H9 (cell line): ENCODE measurements around the gene NKX2-2. TPM values are rescaled to one million over a fixed set of nuclear protein-coding genes. Genes with fewer than 3 reads are reported as not detected.

ENCODE experiments used
- DNase-seq: peaks from one replicate; pipeline ENCODE4 v3.0.0-alpha.2; 2017
- H2AFZ ChIP-seq: one replicate; pipeline ENCODE4 v1.6.1; 2013; ENCODE audit warnings: mild to moderate bottlenecking, low read length, control low read depth, moderate library complexity
- H2AK5ac ChIP-seq: 2 replicates; pipeline ENCODE4 v1.6.1; 2013; ENCODE audit warnings: low read length, control low read depth, mixed read lengths; ENCODE audit not compliant: insufficient read length
- H2BK120ac ChIP-seq: one replicate; pipeline ENCODE4 v1.6.1; 2013; ENCODE audit warnings: low read depth, mild to moderate bottlenecking, low read length, control low read depth, inconsistent platforms; ENCODE audit not compliant: poor library complexity, severe bottlenecking
- H2BK12ac ChIP-seq: 2 replicates; pipeline ENCODE4 v1.6.1; 2013; ENCODE audit warnings: low read length, control low read depth, mixed read lengths, low read depth; ENCODE audit not compliant: insufficient read length
- H2BK15ac ChIP-seq: 2 replicates; pipeline ENCODE4 v1.6.1; 2013; ENCODE audit warnings: low read depth, low read length, control low read depth
- H2BK20ac ChIP-seq: one replicate; pipeline ENCODE4 v1.6.1; 2013; ENCODE audit warnings: low read depth, mild to moderate bottlenecking, low read length, control low read depth, inconsistent platforms; ENCODE audit not compliant: poor library complexity, severe bottlenecking
- H2BK5ac ChIP-seq: 2 replicates; pipeline ENCODE4 v1.6.1; 2013; ENCODE audit warnings: low read length, control low read depth, mixed read lengths; ENCODE audit not compliant: insufficient read length
- H3K14ac ChIP-seq: 2 replicates; pipeline ENCODE4 v1.6.1; 2013; ENCODE audit warnings: low read length, control low read depth; ENCODE audit not compliant: insufficient read depth
- H3K18ac ChIP-seq: 2 replicates; pipeline ENCODE4 v1.6.1; 2013; ENCODE audit warnings: low read depth, mild to moderate bottlenecking, mixed read lengths, low read length, control low read depth; ENCODE audit not compliant: insufficient read length
- H3K23ac ChIP-seq: 2 replicates; pipeline ENCODE4 v1.6.1; 2013; ENCODE audit warnings: low read length, control low read depth, mixed read lengths, low read depth; ENCODE audit not compliant: insufficient read length
- H3K23me2 ChIP-seq: 2 replicates; pipeline ENCODE4 v1.6.1; 2013; ENCODE audit warnings: low read depth, mild to moderate bottlenecking, mixed read lengths, low read length, control low read depth; ENCODE audit not compliant: insufficient read length, poor library complexity, severe bottlenecking
- H3K27ac ChIP-seq: 2 replicates; pipeline ENCODE4 v1.5.1; 2013; ENCODE audit warnings: low read length, control low read depth, mixed read lengths, low read depth; ENCODE audit not compliant: insufficient read length
- H3K27me3 ChIP-seq: 2 replicates; pipeline ENCODE4 v1.6.1; 2013; ENCODE audit warnings: low read length, control low read depth, inconsistent platforms; ENCODE audit not compliant: insufficient read depth
- H3K4ac ChIP-seq: 2 replicates; pipeline ENCODE4 v1.6.1; 2013; ENCODE audit warnings: low read depth, mild to moderate bottlenecking, control low read depth, inconsistent platforms, low read length, moderate library complexity
- H3K4me1 ChIP-seq: 2 replicates; pipeline ENCODE4 v1.6.1; 2013; ENCODE audit warnings: low read length, control low read depth, inconsistent platforms; ENCODE audit not compliant: insufficient read depth
- H3K4me2 ChIP-seq: 2 replicates; pipeline ENCODE4 v1.6.1; 2013; ENCODE audit warnings: low read length, control low read depth, mixed read lengths; ENCODE audit not compliant: insufficient read length, insufficient read depth
- H3K56ac ChIP-seq: 2 replicates; pipeline ENCODE4 v1.6.1; 2013; ENCODE audit warnings: low read depth, mild to moderate bottlenecking, mixed read lengths, low read length, control low read depth; ENCODE audit not compliant: insufficient read length
- H3K79me1 ChIP-seq: 2 replicates; pipeline ENCODE4 v1.6.1; 2013; ENCODE audit warnings: low read depth, mild to moderate bottlenecking, moderate library complexity, low read length, control low read depth, inconsistent platforms; ENCODE audit not compliant: insufficient read depth, poor library complexity, severe bottlenecking
- H3K79me2 ChIP-seq: 2 replicates; pipeline ENCODE4 v1.6.1; 2013; ENCODE audit warnings: low read length, control low read depth, inconsistent platforms; ENCODE audit not compliant: insufficient read depth
- H3K9ac ChIP-seq: 2 replicates; pipeline ENCODE4 v1.6.1; 2013; ENCODE audit warnings: low read length, control low read depth, mixed read lengths; ENCODE audit not compliant: insufficient read length; ENCODE audit errors: extremely low read depth
- H3K9me3 ChIP-seq: one replicate; pipeline ENCODE4 v1.6.1; 2013; ENCODE audit warnings: low read depth, low read length, inconsistent platforms; ENCODE audit not compliant: control insufficient read depth
- H3T11ph ChIP-seq: one replicate; pipeline ENCODE4 v1.6.1; 2013; ENCODE audit warnings: mild to moderate bottlenecking, low read length, control low read depth, inconsistent platforms
- H4K20me1 ChIP-seq: one replicate; pipeline ENCODE4 v1.6.1; 2013; ENCODE audit not compliant: control insufficient read depth, insufficient read length, insufficient read depth
- H4K5ac ChIP-seq: 2 replicates; pipeline ENCODE4 v1.6.1; 2013; ENCODE audit warnings: low read depth, mild to moderate bottlenecking, mixed read lengths, low read length, control low read depth; ENCODE audit not compliant: insufficient read length
- H4K8ac ChIP-seq: replicated peaks from 2 replicates; pipeline ENCODE4 v1.6.1; 2013; ENCODE audit warnings: low read length, control low read depth, mixed read lengths, low read depth; ENCODE audit not compliant: insufficient read length
- H4K91ac ChIP-seq: 2 replicates; pipeline ENCODE4 v1.6.1; 2013; ENCODE audit warnings: low read depth, mild to moderate bottlenecking, moderate library complexity, mixed read lengths, low read length, control low read depth; ENCODE audit not compliant: insufficient read length
- H3K27ac Mint-ChIP-seq, 3 experiments: 2 replicates in 2 of 3; 3 replicates in 1 of 3; pipeline ENCODE4 v1.8.0; 2020 to 2021; ENCODE audit warnings: mixed read lengths in 3 of 3, mild to moderate bottlenecking in 1 of 3, moderate library complexity in 1 of 3
- H3K27me3 Mint-ChIP-seq: 2 replicates; pipeline ENCODE4 v1.8.0; 2021; ENCODE audit warnings: low read depth, mild to moderate bottlenecking, moderate library complexity, mixed read lengths
- H3K36me3 Mint-ChIP-seq, 3 experiments: 2 replicates in 2 of 3; 3 replicates in 1 of 3; pipeline ENCODE4 v1.8.0; 2020 to 2021; ENCODE audit warnings: low read depth in 3 of 3, mixed read lengths in 3 of 3; ENCODE audit not compliant: insufficient read depth in 1 of 3
- H3K4me1 Mint-ChIP-seq, 2 experiments: 2 replicates each; pipeline ENCODE4 v1.8.0; 2020; ENCODE audit warnings: mixed read lengths in 2 of 2
- H3K4me3 Mint-ChIP-seq, 2 experiments: 2 replicates in 1 of 2; 3 replicates in 1 of 2; pipeline ENCODE4 v1.8.0; 2020 to 2021; ENCODE audit warnings: mild to moderate bottlenecking in 2 of 2, mixed read lengths in 2 of 2, moderate library complexity in 1 of 2
- H3K9me3 Mint-ChIP-seq, 2 experiments: 2 replicates in 1 of 2; 3 replicates in 1 of 2; pipeline ENCODE4 v1.8.0; 2020; ENCODE audit warnings: mild to moderate bottlenecking in 2 of 2, mixed read lengths in 2 of 2, moderate library complexity in 1 of 2
- WGBS: extraction: QIAGEN DNeasy Blood & Tissue Kit; methylation state at CpG from one replicate; pipeline ENCODE4 v1.1.7; 2013; ENCODE audit warnings: missing lambda C conversion rate, low lambda C conversion rate, mixed read lengths; ENCODE audit not compliant: insufficient read length; ENCODE audit errors: extremely low coverage; 5-methylcytosine and 5-hydroxymethylcytosine counted together
- total RNA-seq: library from RNA; stranded (reverse); gene quantifications from 2 replicates; pipeline ENCODE4 v1.2.1, GENCODE V29; 2021
- TF ChIP-seq, protein P1 (sequence below): fragments of 200-600 bp; sonication (generic); conservative IDR thresholded peaks from 3 replicates; pipeline ENCODE4 v1.8.0; 2021; ENCODE audit warnings: antibody characterized with exemption, mild to moderate bottlenecking

Gene NKX2-2
- total RNA-seq, 1 experiment from 2014 or later: not detected

DNA sequence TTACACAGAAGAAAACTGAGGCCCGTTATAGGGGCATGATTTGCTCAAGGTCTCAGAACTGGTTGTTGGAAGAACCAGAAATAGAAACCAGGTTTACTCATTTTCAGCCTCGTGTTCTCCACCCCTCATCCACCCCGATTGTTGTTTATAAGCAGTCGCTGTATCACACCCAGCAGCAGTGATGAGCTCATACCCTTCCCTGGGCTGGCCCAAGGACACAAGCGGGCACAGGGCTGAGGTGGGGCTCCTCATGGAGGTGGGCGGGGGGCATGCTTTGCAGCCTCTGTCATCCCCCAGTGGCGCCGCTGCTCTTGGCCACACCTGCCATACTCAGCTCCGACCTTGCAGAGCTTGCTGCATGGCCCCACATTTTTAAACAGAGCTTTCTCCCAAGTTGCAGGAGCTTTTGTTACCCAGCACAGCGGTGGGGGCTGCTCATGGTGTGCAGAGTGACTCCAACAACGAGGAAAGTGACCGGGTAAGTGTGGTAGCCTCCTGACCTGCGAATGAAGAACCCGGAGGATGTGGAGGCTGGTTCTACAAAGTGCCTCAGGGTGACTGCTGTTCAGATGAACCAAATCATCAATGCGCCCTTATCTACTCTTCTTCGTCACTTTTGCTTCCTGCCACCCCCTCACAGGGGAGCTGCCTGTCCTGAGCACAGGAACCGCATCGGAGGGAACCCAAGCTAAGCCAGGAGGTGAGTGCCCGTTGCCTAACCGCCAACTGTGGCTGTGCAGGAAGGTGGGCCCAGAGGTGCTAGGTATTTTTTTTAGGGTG lies 43.6 kb upstream of the NKX2-2 start:
- no peak overlapping the region for H4K5ac ChIP-seq
- peaks cover 7% of the 10 kb centered on the region; the same call in 1 of the 2 replicates for H3K4me1 ChIP-seq
- Mint-ChIP-seq H3K36me3 (no peaks in the 10 kb centered on the region; a peak in 1 of 7 replicates), H3K4me3 (no peak overlapping the region), H3K9me3 (no peaks in the 10 kb centered on the region; a peak in 1 of 5 replicates), H3K27ac (no peak overlapping the region), H3K27me3 (peaks cover 11% of the 10 kb centered on the region), H3K4me1 (peaks cover 9 to 16% of the 10 kb centered on the region in 2 experiments)
- H4K8ac ChIP-seq: no peak overlapping the region
- no peaks in the 10 kb centered on the region for H3K23me2 ChIP-seq
- no peaks in the 10 kb centered on the region for H3K79me2 ChIP-seq
- no peak overlapping the region for H3K14ac ChIP-seq
- DNase-seq: no peak
- H3K27me3 ChIP-seq: no peaks in the 10 kb centered on the region
- no peak overlapping the region for H3T11ph ChIP-seq
- no peak overlapping the region for H2BK120ac ChIP-seq
- no peaks in the 10 kb centered on the region for H3K79me1 ChIP-seq
- H4K91ac ChIP-seq: no peak overlapping the region
- no peak overlapping the region for H2BK5ac ChIP-seq
- H4K20me1 ChIP-seq: no peaks in the 10 kb centered on the region
- no peak overlapping the region for H2BK15ac ChIP-seq
- no peak overlapping the region for H2AFZ ChIP-seq
- no peak overlapping the region for H2AK5ac ChIP-seq
- no CpG with 5 or more reads among the region's 20 CpGs for WGBS
- no peak overlapping the region for H3K56ac ChIP-seq
- no peak overlapping the region for H3K27ac ChIP-seq
- no peak overlapping the region for H3K9ac ChIP-seq
- no peak overlapping the region for H3K4me2 ChIP-seq
- H2BK20ac ChIP-seq: no peak overlapping the region
- no peak overlapping the region for H3K4ac ChIP-seq
- H2BK12ac ChIP-seq: no peak overlapping the region
- TF ChIP-seq, protein P1, sequence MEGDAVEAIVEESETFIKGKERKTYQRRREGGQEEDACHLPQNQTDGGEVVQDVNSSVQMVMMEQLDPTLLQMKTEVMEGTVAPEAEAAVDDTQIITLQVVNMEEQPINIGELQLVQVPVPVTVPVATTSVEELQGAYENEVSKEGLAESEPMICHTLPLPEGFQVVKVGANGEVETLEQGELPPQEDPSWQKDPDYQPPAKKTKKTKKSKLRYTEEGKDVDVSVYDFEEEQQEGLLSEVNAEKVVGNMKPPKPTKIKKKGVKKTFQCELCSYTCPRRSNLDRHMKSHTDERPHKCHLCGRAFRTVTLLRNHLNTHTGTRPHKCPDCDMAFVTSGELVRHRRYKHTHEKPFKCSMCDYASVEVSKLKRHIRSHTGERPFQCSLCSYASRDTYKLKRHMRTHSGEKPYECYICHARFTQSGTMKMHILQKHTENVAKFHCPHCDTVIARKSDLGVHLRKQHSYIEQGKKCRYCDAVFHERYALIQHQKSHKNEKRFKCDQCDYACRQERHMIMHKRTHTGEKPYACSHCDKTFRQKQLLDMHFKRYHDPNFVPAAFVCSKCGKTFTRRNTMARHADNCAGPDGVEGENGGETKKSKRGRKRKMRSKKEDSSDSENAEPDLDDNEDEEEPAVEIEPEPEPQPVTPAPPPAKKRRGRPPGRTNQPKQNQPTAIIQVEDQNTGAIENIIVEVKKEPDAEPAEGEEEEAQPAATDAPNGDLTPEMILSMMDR: no peak
- no peak overlapping the region for H3K18ac ChIP-seq
- H3K9me3 ChIP-seq: no peaks in the 10 kb centered on the region
- no peak overlapping the region for H3K23ac ChIP-seq
